Erythroblast (primary cell): ENCODE results near the gene ABCC2.

Source experiments
- DNase-seq, 2 experiments: peaks; one replicate each; lab custom pipeline; 2025; lab: John Stamatoyannopoulos, UW
- GATA1 ChIP-seq: IDR thresholded peaks from 2 replicates; pipeline ENCODE4 v1.6.1; 2011; ENCODE audit warnings: low read depth, mild to moderate bottlenecking, control low read depth, low read length, moderate library complexity
- POLR2A ChIP-seq: IDR thresholded peaks from 2 replicates; pipeline ENCODE4 v1.6.1; 2011; ENCODE audit warnings: mild to moderate bottlenecking, low read length

ABCC2 gene

GRCh38 chr10:99760321-99760720, 22.1 kb upstream of the ABCC2 start:
- no peak for TF ChIP-seq GATA1
- TF ChIP-seq POLR2A: no peak
- DNase-seq: no peak

DNA sequence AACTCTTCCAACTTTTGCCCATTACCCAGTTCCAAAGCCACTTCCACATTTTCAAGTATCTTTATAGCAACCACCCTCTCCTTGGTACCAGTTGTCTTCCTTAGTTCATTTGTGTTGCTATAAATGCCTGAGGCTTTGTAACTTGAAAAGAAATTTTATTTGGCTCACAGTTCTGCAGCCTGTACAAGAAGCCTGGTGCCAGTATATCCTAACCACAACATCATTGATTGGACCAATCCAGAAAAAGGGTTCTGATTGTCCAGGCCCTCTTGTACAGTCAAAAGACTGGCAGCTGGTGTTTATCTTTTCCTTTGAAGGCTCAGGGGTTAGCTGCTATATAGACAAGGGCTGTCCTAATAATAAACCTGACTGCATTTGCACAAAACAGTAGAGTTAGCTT, 21.1 kb upstream of the ABCC2 start:
- no peak for TF ChIP-seq POLR2A
- no peak for TF ChIP-seq GATA1
- DNase-seq: no peak

GRCh38 chr10:99765672-99766301, 16.7 kb upstream of the ABCC2 start:
- DNase-seq: no peak
- no peak for TF ChIP-seq POLR2A
- no peak for TF ChIP-seq GATA1

DNA sequence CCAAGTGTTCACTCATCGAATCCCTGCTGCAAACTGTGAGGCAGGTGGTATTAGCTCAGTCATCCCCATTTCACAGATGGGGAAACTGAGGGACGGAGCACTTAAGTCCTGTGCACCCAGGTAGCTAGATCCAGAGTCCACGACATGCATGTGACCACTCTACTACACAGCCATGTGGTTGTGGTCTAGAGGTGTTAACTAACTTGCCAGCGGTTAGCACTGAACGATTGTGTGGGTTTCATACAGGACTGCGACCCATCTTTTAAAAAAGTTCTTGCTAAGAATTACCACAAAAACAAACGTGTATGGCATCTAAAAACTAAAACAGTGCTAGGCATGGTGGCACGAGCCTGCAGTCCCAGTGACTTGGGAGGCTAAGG, 16.1 kb upstream of the ABCC2 start:
- no peak for TF ChIP-seq GATA1
- TF ChIP-seq POLR2A: no peak
- no peak for DNase-seq

DNA sequence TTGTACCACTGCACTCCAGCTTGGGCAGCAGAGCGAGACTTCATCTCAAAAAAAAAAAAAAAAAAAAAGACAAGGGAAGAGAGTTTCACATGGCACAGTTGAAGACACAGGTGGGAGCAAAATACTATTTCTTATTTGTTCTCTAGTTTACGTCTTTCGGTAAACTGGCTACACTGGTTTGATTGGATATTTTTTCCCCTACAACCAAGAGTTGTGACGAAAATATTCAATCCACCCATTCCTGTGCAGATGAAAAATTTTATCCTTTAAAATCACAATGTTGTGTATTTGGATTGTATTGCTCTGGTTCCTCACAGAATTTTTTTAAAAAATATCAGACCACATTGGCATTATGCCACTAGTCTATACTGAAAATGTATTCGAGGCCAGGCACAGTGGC, 14.5 kb upstream of the ABCC2 start:
- no peak for DNase-seq

GRCh38 chr10:99768556-99768955, 13.9 kb upstream of the ABCC2 start:
- TF ChIP-seq POLR2A: no peak
- DNase-seq: no peak

More for the DNA sequence above, 14.5 kb upstream of the ABCC2 start:
- TF ChIP-seq GATA1: no peak
- TF ChIP-seq POLR2A: no peak

- no peak for TF ChIP-seq GATA1
- TF ChIP-seq POLR2A: no peak
- no peak for DNase-seq
Measured at GRCh38 chr10:99769706-99770105, 12.7 kb upstream of the ABCC2 start.

DNA sequence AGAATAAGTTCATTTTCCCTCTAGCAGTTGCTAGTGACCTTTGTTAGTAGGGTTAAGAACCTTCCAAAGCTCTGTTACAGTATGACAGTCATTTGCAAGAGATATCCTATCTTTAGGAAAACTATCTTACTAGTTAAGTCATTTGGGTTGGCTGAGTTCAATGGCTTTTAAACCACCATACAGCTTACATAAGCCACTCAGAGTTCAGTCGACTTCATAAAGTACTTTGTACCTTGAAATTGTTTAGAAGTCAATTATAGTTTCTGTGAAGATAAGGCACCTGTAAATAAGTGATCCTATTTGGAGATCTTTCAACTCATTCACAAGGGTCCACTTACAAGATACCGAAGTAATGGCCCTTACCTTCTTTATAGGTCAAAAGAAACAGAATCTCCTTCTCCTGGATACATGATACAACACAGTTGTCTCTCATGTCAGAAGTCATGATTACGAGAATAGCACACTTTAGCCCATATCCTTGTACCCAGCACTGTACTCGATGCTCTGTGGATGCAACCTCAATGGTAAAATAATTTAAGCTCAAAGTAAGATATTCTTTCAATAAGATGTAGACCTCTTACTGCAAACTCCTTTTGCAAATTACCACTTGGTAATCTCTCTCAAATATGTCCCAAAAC, 11.9 kb upstream of the ABCC2 start:
- TF ChIP-seq POLR2A (no peak), GATA1 (no peak)
- DNase-seq: no peak

- TF ChIP-seq POLR2A (no peak), GATA1 (no peak)
- DNase-seq: peak; percentile 33 to 71
Measured at GRCh38 chr10:99775850-99776249, 6.6 kb upstream of the ABCC2 start.

DNA sequence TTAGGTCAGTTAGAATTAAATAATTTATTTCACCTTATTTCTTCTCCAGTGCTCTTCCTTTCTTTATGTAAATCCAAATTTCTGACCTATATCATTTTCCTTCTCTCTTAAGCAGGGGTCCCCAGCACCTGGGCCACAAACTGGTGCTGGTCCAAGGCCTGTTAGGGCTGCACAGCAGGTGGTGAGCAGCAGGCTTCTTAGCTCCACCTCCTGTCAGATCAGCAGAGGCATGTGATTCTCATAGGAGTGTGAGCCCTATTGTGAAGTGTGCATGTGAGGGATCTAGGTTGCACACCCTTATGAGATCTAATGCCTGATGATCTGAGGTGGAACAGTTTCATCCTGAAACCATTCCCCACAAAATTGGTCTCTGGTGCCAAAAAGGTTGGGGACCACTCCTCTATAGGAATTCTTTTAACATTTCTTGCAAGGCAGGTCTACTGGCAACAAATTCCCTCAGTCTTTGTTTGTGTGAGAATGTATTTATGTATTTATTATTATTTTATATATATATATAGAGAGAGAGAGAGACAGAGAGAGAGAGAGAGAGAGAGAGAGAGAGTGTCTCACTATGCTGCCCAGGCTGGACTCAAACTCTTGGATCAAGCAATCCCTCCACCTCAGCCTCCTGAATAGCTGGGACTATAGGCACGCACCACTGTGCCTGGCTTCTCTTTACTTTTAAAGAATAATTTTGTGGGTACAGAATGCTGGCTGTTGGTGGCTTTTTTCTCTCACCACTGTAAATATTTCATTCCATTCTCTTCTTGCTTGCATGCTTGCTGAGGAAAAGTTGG, 4.3 kb upstream of the ABCC2 start:
- DNase-seq: peak in 1 of 2 experiments; percentile 15
- TF ChIP-seq GATA1 (no peak), POLR2A (no peak)

DNA sequence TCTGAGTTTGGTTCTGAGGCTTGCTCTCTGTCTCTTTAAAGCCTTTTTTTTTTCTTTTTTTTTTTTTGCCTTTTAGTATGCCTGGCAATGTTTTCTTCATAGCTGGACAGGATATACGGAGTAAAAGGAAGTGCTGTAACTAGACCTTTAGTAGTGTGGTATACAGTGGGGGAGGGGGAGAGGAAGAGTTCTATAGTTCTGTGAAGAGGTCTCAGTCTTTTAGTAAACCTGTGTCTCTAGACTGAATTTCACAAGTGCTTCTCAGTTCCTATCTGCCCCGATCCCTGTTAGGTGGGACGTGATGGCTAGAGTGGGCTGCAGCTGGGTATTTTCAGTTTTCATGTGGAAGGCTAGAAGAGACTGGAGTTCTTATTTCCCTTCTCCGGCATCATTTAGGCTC, 3.1 kb upstream of the ABCC2 start:
- TF ChIP-seq GATA1 (no peak), POLR2A (no peak)

DNA sequence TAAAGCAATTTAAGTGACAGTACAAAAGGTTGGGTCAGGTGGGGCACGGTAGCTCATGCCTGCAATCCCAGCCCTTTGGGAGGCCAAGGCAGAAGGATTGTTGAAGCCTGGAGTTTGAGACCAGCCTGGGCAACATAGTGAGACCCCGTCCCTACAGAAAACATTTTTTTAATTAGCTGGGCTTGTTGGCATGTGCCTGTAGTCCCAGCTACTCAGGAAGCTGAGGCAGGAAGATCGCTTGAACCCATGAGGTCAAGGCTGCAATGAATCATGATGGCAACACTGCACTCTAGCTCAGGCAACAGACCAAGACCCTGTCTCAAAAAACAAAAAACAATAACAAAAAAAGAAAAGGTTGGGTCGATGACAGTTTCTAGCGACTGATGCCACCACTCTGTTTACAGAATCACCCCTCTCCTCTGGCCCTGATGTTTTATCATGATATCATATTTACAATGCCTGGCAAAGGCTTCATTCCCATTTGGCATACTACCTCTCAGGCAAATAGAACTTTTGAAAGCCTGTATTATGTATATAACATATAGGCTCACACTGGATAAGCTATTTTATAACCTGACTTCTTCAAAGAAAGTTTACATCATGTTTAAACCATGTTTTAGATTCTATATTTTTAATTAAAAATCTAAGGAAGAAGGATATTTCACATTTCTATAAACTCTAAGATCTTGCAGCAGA, 558 bp upstream of the ABCC2 start:
- TF ChIP-seq GATA1 (no peak), POLR2A (no peak)
- no peak for DNase-seq

More for the DNA sequence above, 3.1 kb upstream of the ABCC2 start:
- DNase-seq: no peak

DNA sequence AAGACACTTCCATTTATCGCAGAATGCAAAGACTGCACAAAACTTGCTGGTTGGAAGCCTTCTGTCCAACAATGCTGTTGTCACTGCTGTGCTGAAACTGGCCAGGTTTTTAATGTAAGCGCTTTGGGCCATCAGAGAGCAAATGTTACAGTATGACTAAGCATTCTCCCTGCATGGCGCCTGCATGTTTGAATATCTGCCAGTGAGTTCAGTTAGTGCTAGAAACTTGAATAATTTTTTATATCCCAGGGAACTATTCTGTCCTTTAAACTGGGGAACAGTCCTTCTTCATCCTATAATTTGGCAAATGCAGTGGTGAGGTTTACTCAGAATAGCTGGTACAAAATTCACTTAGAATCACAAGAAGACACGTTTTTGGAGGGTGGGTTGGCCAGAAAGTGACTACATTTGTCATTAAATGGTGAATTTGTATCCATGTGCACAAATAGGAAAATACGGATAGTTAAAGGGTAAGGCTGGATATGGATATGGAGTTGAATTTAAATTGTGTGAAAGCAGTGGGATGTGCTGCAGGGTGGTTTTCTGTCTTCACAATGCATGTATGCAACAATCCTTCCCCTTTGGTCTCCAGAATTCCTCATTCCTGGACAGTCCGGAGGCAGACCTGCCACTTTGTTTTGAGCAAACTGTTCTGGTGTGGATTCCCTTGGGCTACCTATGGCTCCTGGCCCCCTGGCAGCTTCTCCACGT, 1.7 kb downstream of the ABCC2 start:
- DNase-seq: peak in 1 of 2 experiments; percentile 17
- TF ChIP-seq GATA1 (no peak), POLR2A (no peak)
